T-helper 17 cell (primary cell): ENCODE results near the gene GPR18. TPM values are rescaled to one million over a fixed set of nuclear protein-coding genes. Genes with fewer than 3 reads are reported as not detected.

ENCODE experiments used
- ATAC-seq: fragments of 150-1000 bp; cut with Tn5 transposase; 2 replicates; pipeline ENCODE4 v1.10.0; 2021; ENCODE audit warnings: mild to moderate bottlenecking, moderate library complexity
- DNase-seq, 3 donors: peaks; one replicate each; pipeline versions ENCODE4 v3.0.0 to v3.0.0-alpha.2; 2020 to 2021
- H3K9me3 ChIP-seq: one replicate; pipeline ENCODE4 v1.7.0; 2013; ENCODE audit warnings: low read length, mild to moderate bottlenecking; ENCODE audit not compliant: control insufficient read depth, poor library complexity, severe bottlenecking
- H3K27ac Mint-ChIP-seq: one replicate; pipeline ENCODE4 v1.8.0; 2022; ENCODE audit warnings: mild to moderate bottlenecking, moderate library complexity, mixed read lengths
- H3K27me3 Mint-ChIP-seq: one replicate; pipeline ENCODE4 v1.8.0; 2022; ENCODE audit warnings: mixed read lengths
- H3K36me3 Mint-ChIP-seq: one replicate; pipeline ENCODE4 v1.8.0; 2022; ENCODE audit warnings: low read depth, mixed read lengths
- H3K4me1 Mint-ChIP-seq: one replicate; pipeline ENCODE4 v1.8.0; 2022; ENCODE audit warnings: mild to moderate bottlenecking, mixed read lengths
- H3K4me3 Mint-ChIP-seq: one replicate; pipeline ENCODE4 v1.8.0; 2022; ENCODE audit warnings: mild to moderate bottlenecking, moderate library complexity, mixed read lengths
- total RNA-seq, 4 donors: library from RNA in 2 of 4; stranded (reverse) in 2 of 4; gene quantifications; one replicate each; pipeline ENCODE4 v1.2.3 and lab custom pipeline; 2022 to 2026

The GPR18 gene
- total RNA-seq, 2 donors from 2014 or later: 10.1 to 13.6 TPM

- no peaks in the 10 kb centered on the region for H3K9me3 ChIP-seq
- H3K36me3 Mint-ChIP-seq: peaks cover 1% of the 10 kb centered on the region
- H3K4me3 Mint-ChIP-seq: peak overlapping the region; percentile 70
- peak overlapping the region; percentile 98 for H3K27ac Mint-ChIP-seq
- H3K4me1 Mint-ChIP-seq: peaks cover 77% of the 10 kb centered on the region
- H3K27me3 Mint-ChIP-seq: no peaks in the 10 kb centered on the region
- no peak for DNase-seq
- no peak for ATAC-seq
Observed at GRCh38 chr13:99285432-99286182, 27.4 kb upstream of the GPR18 start.

GRCh38 chr13:99282264-99283231 is 24.4 kb upstream of the GPR18 start:
- peak; percentile 72 for ATAC-seq
- H3K9me3 ChIP-seq: no peaks in the 10 kb centered on the region
- H3K4me3 Mint-ChIP-seq: peak overlapping the region; percentile 78
- H3K27ac Mint-ChIP-seq: peak overlapping the region; percentile 98
- H3K4me1 Mint-ChIP-seq: peaks cover 79% of the 10 kb centered on the region
- H3K27me3 Mint-ChIP-seq: no peaks in the 10 kb centered on the region
- no peak for DNase-seq
- H3K36me3 Mint-ChIP-seq: peaks cover 11% of the 10 kb centered on the region

- Mint-ChIP-seq H3K27me3 (no peaks in the 10 kb centered on the region), H3K36me3 (peaks cover 12% of the 10 kb centered on the region), H3K4me3 (peak overlapping the region; percentile 58), H3K4me1 (peaks cover 77% of the 10 kb centered on the region), H3K27ac (peak overlapping the region; percentile 98)
- no peaks in the 10 kb centered on the region for H3K9me3 ChIP-seq
- DNase-seq: peak; percentile 30 to 53 (median 44)
- peak; percentile 85 for ATAC-seq
Observed at GRCh38 chr13:99281811-99282263, 23.7 kb upstream of the GPR18 start.

- H3K9me3 ChIP-seq: no peaks in the 10 kb centered on the region
- Mint-ChIP-seq H3K27me3 (no peaks in the 10 kb centered on the region), H3K27ac (peak overlapping the region; percentile 98), H3K36me3 (peaks cover 14% of the 10 kb centered on the region), H3K4me3 (no peak overlapping the region), H3K4me1 (peaks cover 76% of the 10 kb centered on the region)
- ATAC-seq: no peak
- DNase-seq: no peak
Observed at GRCh38 chr13:99280166-99280565, 22.0 kb upstream of the GPR18 start.

- ATAC-seq: no peak
- H3K36me3 Mint-ChIP-seq: peaks cover 14% of the 10 kb centered on the region
- peak overlapping the region; percentile 98 for H3K27ac Mint-ChIP-seq
- no peaks in the 10 kb centered on the region for H3K27me3 Mint-ChIP-seq
- DNase-seq: no peak
- H3K9me3 ChIP-seq: no peaks in the 10 kb centered on the region
- peaks cover 78% of the 10 kb centered on the region for H3K4me1 Mint-ChIP-seq
- no peak overlapping the region for H3K4me3 Mint-ChIP-seq
Observed at GRCh38 chr13:99279637-99280036, 21.5 kb upstream of the GPR18 start.

GRCh38 chr13:99278843-99279242 is 20.7 kb upstream of the GPR18 start:
- DNase-seq (no peak), ATAC-seq (no peak)
- Mint-ChIP-seq H3K4me1 (peaks cover 81% of the 10 kb centered on the region), H3K27ac (peak overlapping the region; percentile 98), H3K4me3 (peak overlapping the region; percentile 31), H3K27me3 (no peaks in the 10 kb centered on the region), H3K36me3 (peaks cover 14% of the 10 kb centered on the region)
- H3K9me3 ChIP-seq: no peaks in the 10 kb centered on the region

GRCh38 chr13:99278200-99278599 is 20.0 kb upstream of the GPR18 start:
- no peaks in the 10 kb centered on the region for H3K9me3 ChIP-seq
- ATAC-seq (no peak), DNase-seq (no peak)
- H3K27ac Mint-ChIP-seq: peak overlapping the region; percentile 98
- peaks cover 14% of the 10 kb centered on the region for H3K36me3 Mint-ChIP-seq
- H3K4me1 Mint-ChIP-seq: peaks cover 85% of the 10 kb centered on the region
- H3K4me3 Mint-ChIP-seq: peak overlapping the region; percentile 68
- H3K27me3 Mint-ChIP-seq: no peaks in the 10 kb centered on the region

- DNase-seq (no peak), ATAC-seq (no peak)
- no peaks in the 10 kb centered on the region for H3K9me3 ChIP-seq
- Mint-ChIP-seq H3K4me3 (no peak overlapping the region), H3K27ac (peak overlapping the region; percentile 98), H3K4me1 (peaks cover 82% of the 10 kb centered on the region), H3K36me3 (peaks cover 14% of the 10 kb centered on the region), H3K27me3 (no peaks in the 10 kb centered on the region)
Observed at GRCh38 chr13:99277629-99278028, 19.4 kb upstream of the GPR18 start.

GRCh38 chr13:99276706-99277105 is 18.5 kb upstream of the GPR18 start:
- H3K9me3 ChIP-seq: no peaks in the 10 kb centered on the region
- DNase-seq: no peak
- H3K4me1 Mint-ChIP-seq: peaks cover 74% of the 10 kb centered on the region
- peaks cover 14% of the 10 kb centered on the region for H3K36me3 Mint-ChIP-seq
- peak overlapping the region; percentile 12 for H3K4me3 Mint-ChIP-seq
- no peaks in the 10 kb centered on the region for H3K27me3 Mint-ChIP-seq
- H3K27ac Mint-ChIP-seq: peak overlapping the region; percentile 98
- no peak for ATAC-seq

GRCh38 chr13:99275093-99275469 is 16.9 kb upstream of the GPR18 start:
- peak overlapping the region; percentile 98 for H3K27ac Mint-ChIP-seq
- DNase-seq (no peak), ATAC-seq (peak; percentile 80)
- peak overlapping the region; percentile 73 for H3K4me3 Mint-ChIP-seq
- H3K9me3 ChIP-seq: no peaks in the 10 kb centered on the region
- no peaks in the 10 kb centered on the region for H3K27me3 Mint-ChIP-seq
- peaks cover 8% of the 10 kb centered on the region for H3K36me3 Mint-ChIP-seq
- H3K4me1 Mint-ChIP-seq: peaks cover 72% of the 10 kb centered on the region

- H3K4me3 Mint-ChIP-seq: peak overlapping the region; percentile 10
- peak overlapping the region; percentile 98 for H3K27ac Mint-ChIP-seq
- H3K4me1 Mint-ChIP-seq: peaks cover 58% of the 10 kb centered on the region
- H3K9me3 ChIP-seq: no peaks in the 10 kb centered on the region
- ATAC-seq: peak; percentile 39
- no peaks in the 10 kb centered on the region for H3K27me3 Mint-ChIP-seq
- no peak for DNase-seq
- H3K36me3 Mint-ChIP-seq: peaks cover 5% of the 10 kb centered on the region
Observed at GRCh38 chr13:99273128-99273527, 14.9 kb upstream of the GPR18 start.

GRCh38 chr13:99272481-99272880 is 14.3 kb upstream of the GPR18 start:
- Mint-ChIP-seq H3K4me3 (no peak overlapping the region), H3K27ac (peak overlapping the region; percentile 98), H3K27me3 (no peaks in the 10 kb centered on the region), H3K36me3 (peaks cover 2% of the 10 kb centered on the region), H3K4me1 (peaks cover 53% of the 10 kb centered on the region)
- no peaks in the 10 kb centered on the region for H3K9me3 ChIP-seq
- no peak for ATAC-seq
- DNase-seq: no peak

- Mint-ChIP-seq H3K27ac (peak overlapping the region; percentile 98), H3K4me3 (peak overlapping the region; percentile 72), H3K27me3 (no peaks in the 10 kb centered on the region), H3K4me1 (peaks cover 46% of the 10 kb centered on the region), H3K36me3 (peaks cover 2% of the 10 kb centered on the region)
- DNase-seq: no peak
- H3K9me3 ChIP-seq: no peaks in the 10 kb centered on the region
- ATAC-seq: no peak
Observed at GRCh38 chr13:99271249-99271648, 13.1 kb upstream of the GPR18 start.
